Peyer's patch (tissue), 4 donors: ENCODE measurements around the gene UBR2.

Experiments used
- CTCF ChIP-seq, 6 experiments: fragments of 450-650 bp in 4 of 6; fragments of 200-600 bp in 2 of 6; sonication (generic) in 1 of 6; IDR thresholded peaks; one replicate each; pipeline ENCODE4 v1.5.1; 2017 to 2019; ENCODE audit warnings: antibody characterized with exemption in 6 of 6, mild to moderate bottlenecking in 3 of 6, moderate library complexity in 1 of 6
- POLR2A ChIP-seq, 2 donors: fragments of 450-650 bp; IDR thresholded peaks; one replicate each; pipeline ENCODE4 v1.5.1; 2017; ENCODE audit warnings: antibody characterized with exemption in 2 of 2, mild to moderate bottlenecking in 2 of 2, moderate library complexity in 2 of 2

- no peak for TF ChIP-seq CTCF (IDR thresholded peaks at IDR 0.05)
- TF ChIP-seq POLR2A (IDR thresholded peaks at IDR 0.05): no peak
Observed at GRCh38 chr6:42550277-42550676, 13.6 kb upstream of the UBR2 start.
